Kidney (tissue), 14 donors: Measurements from ENCODE around the gene UGCG. TPM values are rescaled to one million over a fixed set of nuclear protein-coding genes. Genes with fewer than 3 reads are reported as not detected.
"Not testable (repeated sequence)": the region's sequence is repeated elsewhere in the genome, so short reads cannot be mapped to it uniquely, and the experiment has no call there.

Experiments
- DNase-seq, 5 donors: peaks; one replicate each; pipeline ENCODE4 v3.0.0-alpha.2; 2013 to 2020
- FAIRE-seq: peaks from 2 replicates; lab custom pipeline; 2012; peaks lifted over from hg19 to GRCh38; lab: Jason Lieb, UNC
- H3K27ac ChIP-seq, 2 donors: one replicate each; pipeline ENCODE4 v1.7.0; 2013; ENCODE audit warnings: low read depth in 2 of 2, low read length in 2 of 2, inconsistent platforms in 1 of 2
- H3K27me3 ChIP-seq: one replicate; pipeline ENCODE4 v1.7.1; 2013; ENCODE audit warnings: low read length, inconsistent platforms; ENCODE audit not compliant: control insufficient read depth, insufficient read depth
- H3K36me3 ChIP-seq, 3 donors: one replicate each; pipeline versions ENCODE4 v1.7.0 to v1.7.1; 2013; ENCODE audit warnings: low read length in 3 of 3, control low read depth in 1 of 3, inconsistent platforms in 1 of 3; ENCODE audit not compliant: insufficient read depth in 3 of 3, control insufficient read depth in 2 of 3
- H3K4me1 ChIP-seq, 3 donors: one replicate each; pipeline versions ENCODE4 v1.7.0 to v1.7.1; 2013; ENCODE audit warnings: low read length in 3 of 3, inconsistent platforms in 1 of 3, low read depth in 1 of 3; ENCODE audit not compliant: control insufficient read depth in 2 of 3, insufficient read depth in 2 of 3
- H3K4me3 ChIP-seq, 3 donors: one replicate each; pipeline versions ENCODE4 v1.7.0 to v1.8.1; 2013; ENCODE audit warnings: low read length in 3 of 3, control low read depth in 1 of 3, inconsistent platforms in 1 of 3
- H3K9ac ChIP-seq, 3 donors: one replicate each; pipeline versions ENCODE4 v1.7.0 to v1.7.1; 2013; ENCODE audit warnings: low read length in 3 of 3, control low read depth in 1 of 3, inconsistent platforms in 1 of 3
- H3K9me3 ChIP-seq, 3 donors: one replicate each; pipeline versions ENCODE4 v1.7.0 to v1.7.1; 2013; ENCODE audit warnings: low read length in 3 of 3, control low read depth in 1 of 3, inconsistent platforms in 1 of 3; ENCODE audit not compliant: control insufficient read depth in 2 of 3, insufficient read depth in 1 of 3
- CTCF ChIP-seq: IDR thresholded peaks from 3 replicates; pipeline ENCODE4 v1.5.1; 2012; ENCODE audit warnings: mild to moderate bottlenecking, moderate library complexity, borderline replicate concordance; ENCODE audit not compliant: insufficient read depth; ENCODE audit errors: extremely low read depth
- intact Hi-C: fragments of 100-400 bp; cut with DNase I; formaldehyde crosslinking; loops from one replicate; pipeline ENCODE4 v1.11.1; 2022
- polyA plus RNA-seq: library from polyadenylated mRNA; stranded (reverse); fragments of 350-450 nt; fragmentation: Illumina TruSeq; extraction: RNeasy Lipid Tissue Mini Kit (QIAGEN cat#74804); gene quantifications from one replicate; pipeline ENCODE4 v1.2.3, GENCODE V29; 2014; ENCODE audit warnings: low read depth, low replicate concordance; ENCODE audit not compliant: insufficient read depth
- total RNA-seq: library from RNA; stranded (reverse); fragmentation: NEBNext Ultra II Directional; extraction: Animal tissue kit (Norgen Biotek cat#: 25700); gene quantifications from one replicate; pipeline ENCODE4 v1.2.1, GENCODE V29; 2021
- donor health status: control.
- donor health status: control.
- donor health status: control.
- donor health status: control.
- donor health status: control.
- donor health status: DM: yes; HTN: yes; CAD: no.
- donor health status: Normal renal cell carcinoma (clear cell type).

The UGCG gene
- total and polyA plus RNA-seq, 2 donors from 2014 or later, result 20.8 to 113 TPM

DNA sequence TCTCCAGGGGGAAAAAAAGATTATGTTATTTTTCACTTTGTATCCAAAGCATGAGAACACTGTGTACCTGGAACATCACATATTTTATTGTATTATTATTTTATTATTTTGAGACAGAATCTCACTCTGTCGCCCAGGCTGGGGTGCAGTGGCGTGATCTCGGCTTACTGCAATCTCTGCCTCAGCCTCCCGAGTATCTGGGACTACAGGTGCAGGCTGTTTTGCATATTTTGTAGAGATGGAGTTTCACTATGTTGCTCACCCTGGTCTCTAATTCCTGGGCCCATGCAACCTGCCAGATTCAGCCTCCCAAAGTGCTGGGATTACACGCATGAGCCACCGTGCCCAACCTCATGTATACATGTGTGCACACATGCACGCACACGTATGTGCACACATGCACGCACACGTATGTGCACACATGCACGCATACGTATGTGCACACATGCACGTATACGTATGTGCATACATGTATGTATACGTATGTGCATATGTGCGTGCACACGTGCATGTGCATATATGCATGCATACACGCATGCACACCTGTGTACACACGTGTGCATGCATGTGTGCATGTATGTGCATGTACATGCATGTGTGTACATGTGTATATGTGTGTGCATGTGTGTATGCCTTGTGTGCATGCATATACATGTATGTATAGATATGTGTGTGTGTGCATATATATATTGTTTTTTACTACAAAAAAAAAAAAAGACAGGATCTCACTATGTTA is 9.5 kb upstream of the UGCG start:
- Histone ChIP-seq H3K9ac (no peak overlapping the region), H3K9me3 (no peaks in the 10 kb centered on the region), H3K27ac (no peak overlapping the region), H3K27me3 (no peaks in the 10 kb centered on the region), H3K4me3 (no peak overlapping the region), H3K36me3 (no peaks in the 10 kb centered on the region), H3K4me1 (no peaks in the 10 kb centered on the region)
- no peak for TF ChIP-seq CTCF
- DNase-seq, result no peak
- no peak for FAIRE-seq
- intact Hi-C loops, result no loop called here

DNA sequence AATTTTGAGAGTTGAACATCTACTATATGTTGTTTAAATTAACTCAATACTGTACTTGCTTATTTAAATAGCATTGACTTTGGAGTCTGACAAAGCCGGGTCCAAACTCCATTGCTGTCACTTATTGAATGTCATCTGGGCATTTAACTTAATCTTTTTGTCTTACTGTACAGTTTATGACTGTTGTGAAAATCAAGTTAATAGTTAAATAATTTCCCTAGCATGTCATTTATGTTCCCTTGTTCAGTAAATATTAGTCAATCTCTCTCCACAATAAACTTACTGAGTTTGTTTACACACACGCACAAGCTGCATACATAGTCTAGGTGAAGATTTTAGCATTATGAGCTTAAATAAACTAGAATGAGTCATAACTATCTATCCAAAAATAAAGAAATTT is 6.3 kb upstream of the UGCG start:
- no peak overlapping the region for H3K27ac ChIP-seq
- no peaks in the 10 kb centered on the region for H3K9me3 ChIP-seq
- intact Hi-C loops, result no loop called here
- no peaks in the 10 kb centered on the region for H3K36me3 ChIP-seq
- H3K27me3 ChIP-seq, result no peaks in the 10 kb centered on the region
- H3K4me3 ChIP-seq, result no peak overlapping the region
- no peak for TF ChIP-seq CTCF
- DNase-seq, result no peak
- H3K4me1 ChIP-seq, result no peaks in the 10 kb centered on the region
- no peak for FAIRE-seq
- no peak overlapping the region for H3K9ac ChIP-seq

DNA sequence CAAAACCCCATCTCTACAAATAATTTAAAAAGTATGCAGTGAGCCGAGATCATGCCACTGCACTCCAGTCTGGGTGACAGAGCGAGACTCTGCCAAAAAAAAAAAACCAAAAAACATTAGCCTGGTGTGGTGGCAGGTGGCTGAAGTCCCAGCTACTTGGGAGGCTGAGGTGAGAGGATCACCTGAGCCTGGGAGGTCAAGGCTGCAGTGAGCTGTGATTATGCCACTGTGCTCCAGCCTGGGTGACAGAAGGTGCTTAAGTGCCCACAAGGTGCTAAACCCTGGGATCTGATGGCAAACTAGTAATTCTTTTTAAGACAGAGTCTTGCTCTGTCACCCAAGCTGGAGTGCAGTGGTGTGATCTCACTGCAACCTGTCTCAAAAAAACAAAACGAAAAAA is 5.7 kb upstream of the UGCG start:
- H3K27me3 ChIP-seq, H3K27ac ChIP-seq, H3K4me3 ChIP-seq, H3K4me1 ChIP-seq, H3K9ac ChIP-seq, intact Hi-C loops, H3K36me3 ChIP-seq, DNase-seq, FAIRE-seq, H3K9me3 ChIP-seq: not testable (repeated sequence)

GRCh38 chr9:111891910-111892499 is 4.6 kb upstream of the UGCG start:
- no peak for FAIRE-seq

More at GRCh38 chr9:111891910-111892499, 4.6 kb upstream of the UGCG start:
- intact Hi-C loops, result no loop called here
- no peaks in the 10 kb centered on the region for H3K36me3 ChIP-seq
- H3K4me1 ChIP-seq, result no peaks in the 10 kb centered on the region
- peak in 1 of 5 donors; percentile 45 for DNase-seq
- TF ChIP-seq CTCF, result no peak
- no peaks in the 10 kb centered on the region for H3K27me3 ChIP-seq
- H3K9ac ChIP-seq, result no peak overlapping the region
- no peaks in the 10 kb centered on the region for H3K9me3 ChIP-seq
- H3K4me3 ChIP-seq, result no peak overlapping the region
- no peak overlapping the region for H3K27ac ChIP-seq
